DMS153 treated with DMSO at 0.1 percent for 48 hours (cell line): ENCODE data around the gene SMPD3.
A peak's percentile ranks its signal among the peaks of the same experiment; 100 is the strongest.

Experiments used
- DNase-seq: peaks from one replicate; lab custom pipeline; 2025; ENCODE audit not compliant: unreplicated experiment; lab: John Stamatoyannopoulos, UW

SMPD3 gene

DNA sequence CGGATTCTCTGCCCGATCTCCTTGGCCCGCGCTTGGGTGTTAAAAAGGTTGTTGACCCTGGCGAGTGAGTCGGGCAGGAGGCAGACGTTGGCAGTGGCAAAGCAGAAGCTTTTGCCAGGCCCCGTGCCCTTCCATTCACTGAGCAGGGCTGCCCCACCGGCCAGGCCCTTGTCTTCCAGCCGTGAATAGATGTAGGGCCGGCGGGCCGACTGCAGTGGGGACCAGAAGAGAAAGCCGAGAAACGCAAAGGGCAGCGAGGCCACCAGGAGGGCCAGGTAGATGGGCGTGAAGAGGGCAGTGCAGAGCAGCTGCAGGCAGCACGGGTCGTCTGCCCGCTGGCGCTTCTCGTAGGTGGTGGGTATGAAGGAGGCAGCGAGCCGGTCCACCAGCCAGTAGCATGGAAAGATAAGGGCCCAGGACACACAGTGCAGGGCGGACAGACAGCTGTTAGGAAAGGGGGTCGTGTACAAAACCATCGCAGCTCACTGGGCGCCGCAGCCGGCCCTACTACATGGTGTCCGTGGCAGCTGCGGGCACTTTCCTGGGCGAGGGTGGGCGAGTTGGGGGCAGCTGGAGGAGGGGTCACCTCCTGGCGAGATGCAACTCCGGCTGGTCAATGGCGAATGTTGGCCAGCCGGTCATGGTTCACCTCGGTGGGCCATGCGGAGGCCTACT, 76.5 kb downstream of the SMPD3 start:
- DNase-seq = no peak

DNA sequence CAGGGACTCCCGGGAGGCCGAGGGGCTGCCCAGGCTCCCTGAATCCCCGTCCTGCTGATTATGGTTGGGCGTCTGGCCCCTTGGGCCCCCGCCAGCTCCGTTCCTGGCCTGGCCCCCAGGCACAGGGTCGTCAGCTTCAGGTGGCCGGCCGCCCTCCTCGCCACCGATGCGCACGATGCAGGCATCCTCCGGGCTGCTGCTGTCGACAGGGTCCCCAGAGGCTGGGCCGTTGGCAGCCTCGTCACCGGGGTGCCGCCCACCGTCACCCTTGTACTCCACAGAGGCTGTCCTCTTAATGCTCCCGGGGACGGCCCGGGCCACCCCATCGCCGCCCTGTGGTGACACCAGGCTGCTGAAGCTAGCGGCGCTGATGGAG, 77.0 kb downstream of the SMPD3 start:
- no peak for DNase-seq

DNA sequence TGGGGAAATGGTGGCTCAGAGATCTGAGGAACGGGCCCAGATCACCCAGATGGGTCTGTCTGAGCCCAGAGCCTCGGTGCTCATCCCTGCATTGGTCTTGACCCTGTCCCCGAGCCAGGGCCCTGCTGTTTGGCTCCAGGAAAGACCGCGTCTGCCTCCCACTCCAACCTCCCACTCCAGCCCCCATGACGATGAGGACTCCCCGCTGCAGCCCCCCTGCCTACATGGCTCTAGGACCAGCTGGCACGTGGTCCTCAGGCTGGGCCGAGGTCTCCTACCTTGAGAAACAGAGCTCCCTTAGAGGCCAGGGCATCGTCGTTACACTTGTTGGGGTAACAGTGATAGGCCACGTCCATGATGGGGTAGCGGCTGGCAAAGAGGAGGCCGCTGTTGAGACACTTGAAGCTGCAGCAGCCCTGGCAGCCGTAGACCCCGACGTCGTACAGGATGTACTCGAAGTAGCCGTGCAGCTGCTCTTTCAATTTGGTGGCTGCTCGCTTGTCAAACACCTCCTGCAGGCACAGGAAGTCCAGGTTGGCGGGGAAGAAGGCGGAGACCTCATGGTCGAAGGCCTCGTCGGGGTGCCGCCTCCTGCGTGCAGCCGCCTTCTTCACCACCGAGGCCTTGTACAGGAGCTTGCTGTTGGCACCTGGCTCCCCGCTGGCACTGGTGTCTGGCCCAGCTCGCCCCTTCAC, 77.6 kb downstream of the SMPD3 start:
- peak; percentile 27 for DNase-seq

DNA sequence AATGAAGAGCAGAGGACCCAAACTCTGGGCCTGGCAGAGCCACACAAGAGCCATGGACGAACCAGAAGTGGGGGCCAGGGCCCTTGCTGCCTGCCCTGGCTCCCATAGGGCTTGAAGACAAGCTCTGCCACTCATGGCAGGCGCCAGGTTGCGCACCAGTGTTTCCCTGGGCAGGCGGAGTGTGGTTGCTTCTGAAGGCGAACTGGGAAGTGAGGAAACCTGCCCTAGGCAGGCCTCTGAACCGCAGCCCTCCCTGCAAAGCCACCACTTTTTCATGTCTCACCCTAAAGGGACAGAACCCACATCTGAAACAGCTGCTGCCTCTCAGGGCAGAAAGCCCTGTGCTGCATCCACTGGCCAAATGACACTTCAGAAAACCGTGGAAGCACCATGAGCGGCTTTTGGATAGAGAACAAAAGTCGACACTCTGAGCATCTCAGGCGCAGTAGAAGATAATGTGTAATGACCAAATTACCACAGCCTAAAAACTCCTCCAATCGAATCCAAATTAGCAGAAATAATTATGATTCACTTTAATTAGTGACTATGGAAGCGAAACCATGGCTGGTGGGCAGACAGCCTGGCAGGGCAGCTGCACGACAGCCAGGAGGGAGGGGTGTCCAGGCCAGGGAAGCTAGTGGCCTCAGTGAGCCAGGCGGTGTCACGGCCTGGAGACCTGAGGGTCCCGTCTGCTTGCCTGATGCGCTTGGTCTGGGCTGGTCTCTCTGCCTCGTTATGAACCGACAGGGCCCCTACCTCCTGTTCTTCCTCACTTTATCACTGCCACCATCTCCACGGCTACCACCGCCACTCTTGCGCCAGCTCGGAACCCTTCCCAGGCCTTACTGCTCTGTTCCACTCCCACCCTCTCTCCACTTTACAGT, 78.4 kb downstream of the SMPD3 start:
- DNase-seq = no peak

DNA sequence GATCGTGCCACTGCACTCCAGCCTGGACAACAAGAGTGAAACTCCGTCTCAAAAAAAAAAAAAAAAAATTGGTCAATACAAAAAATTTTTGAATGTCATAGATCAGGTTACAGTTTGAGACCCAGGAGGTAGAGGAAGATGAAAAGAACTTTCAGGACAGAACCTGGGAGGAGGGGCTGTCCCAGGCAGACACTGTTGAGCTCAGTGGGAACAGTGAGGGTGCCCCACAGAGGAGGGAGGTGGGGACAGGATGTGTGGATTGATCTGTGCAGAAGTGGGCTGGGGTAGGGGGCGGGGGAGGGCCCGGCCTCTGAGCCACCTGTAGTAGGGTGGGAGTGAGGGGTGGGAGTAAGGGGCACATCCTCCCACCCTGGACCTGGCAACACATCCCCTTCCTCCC, 79.1 kb downstream of the SMPD3 start:
- DNase-seq = no peak

DNA sequence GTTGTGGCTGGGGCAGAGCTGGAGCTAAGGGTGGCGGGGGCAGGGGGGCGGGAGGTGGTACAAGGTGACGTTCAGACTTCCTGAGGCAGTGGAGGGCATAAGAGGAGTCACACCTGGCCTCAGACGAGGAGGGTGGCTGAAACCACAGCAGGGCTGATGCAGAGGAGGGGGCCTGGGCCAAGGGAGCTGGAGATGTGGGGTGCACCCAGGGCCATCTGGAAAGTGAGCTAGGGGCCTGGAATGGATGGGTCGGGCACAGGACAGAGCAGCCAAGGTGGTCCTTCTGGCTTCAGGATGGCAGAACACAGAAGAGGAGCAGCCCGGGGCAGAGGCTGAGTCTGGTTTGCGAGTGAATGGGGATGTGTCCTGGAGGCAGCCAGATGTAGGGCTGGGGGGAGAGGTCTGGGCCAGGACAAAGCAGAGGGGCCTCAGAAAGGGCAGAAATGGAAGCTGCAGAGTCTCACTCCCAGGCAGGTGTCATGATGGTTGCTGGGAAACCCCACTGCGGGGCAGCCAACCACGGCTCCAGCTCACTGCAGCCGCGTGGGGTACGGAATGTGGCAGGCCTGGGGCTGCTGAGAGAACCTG, 79.9 kb downstream of the SMPD3 start:
- DNase-seq = no peak

DNA sequence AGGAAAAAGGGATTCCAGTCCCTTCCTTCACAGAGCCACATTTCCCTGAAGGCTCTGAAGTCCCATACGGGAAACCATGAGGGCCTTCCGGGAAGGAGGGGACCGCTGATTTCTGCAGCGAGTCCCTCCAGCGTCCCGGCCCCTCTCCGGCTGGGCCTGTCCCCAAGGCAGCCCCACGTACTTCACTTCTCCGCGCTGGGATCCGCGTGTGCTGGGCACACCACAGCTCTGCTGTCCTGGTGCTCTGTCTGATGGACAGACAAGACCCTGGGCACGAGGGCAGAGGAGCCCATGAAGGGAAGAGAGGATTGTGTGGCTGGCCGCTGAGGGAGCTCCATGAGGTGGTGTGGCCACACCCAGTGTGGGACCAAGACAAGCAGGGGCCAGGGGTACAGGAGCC, 80.4 kb downstream of the SMPD3 start:
- no peak for DNase-seq

DNA sequence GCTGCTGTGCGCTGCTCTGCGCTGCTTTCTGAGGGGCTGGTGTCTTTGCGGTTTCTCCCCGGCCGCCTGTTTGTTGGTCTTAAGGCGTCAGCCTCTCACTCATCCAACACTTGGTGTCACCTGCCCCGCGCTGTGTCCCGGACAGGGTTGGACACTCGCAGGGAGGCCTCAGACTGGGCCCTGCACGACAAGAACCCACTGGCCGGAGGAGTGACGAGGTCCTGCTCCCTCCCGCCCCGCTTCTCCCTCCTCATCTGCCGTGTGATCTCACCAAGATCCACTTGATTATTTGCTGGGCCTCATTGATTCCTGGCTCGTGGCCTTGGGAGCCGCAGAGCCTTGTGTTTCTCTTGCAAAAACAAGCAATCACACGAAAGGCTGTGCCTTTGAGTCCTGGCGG, 80.9 kb downstream of the SMPD3 start:
- no peak for DNase-seq

DNA sequence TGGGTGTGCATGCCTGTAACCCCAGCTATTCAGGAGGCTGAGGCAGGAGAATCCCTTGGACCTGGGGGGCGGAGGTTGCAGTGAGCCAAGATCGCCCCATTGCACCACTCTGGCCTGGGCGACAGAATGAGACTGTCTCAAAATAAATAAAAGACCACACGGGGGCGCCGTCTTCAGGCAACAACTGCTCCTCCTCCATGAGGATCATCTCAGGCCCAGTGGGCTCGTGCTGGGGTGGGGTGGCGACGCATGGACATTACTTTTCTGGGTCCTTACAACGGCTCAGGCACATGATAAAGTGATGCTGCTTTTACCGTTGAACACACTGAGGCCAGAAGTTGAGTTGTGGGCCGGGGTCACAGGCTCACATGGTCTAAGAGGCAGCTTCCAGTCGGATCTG, 81.3 kb downstream of the SMPD3 start:
- peak; percentile 3 for DNase-seq

DNA sequence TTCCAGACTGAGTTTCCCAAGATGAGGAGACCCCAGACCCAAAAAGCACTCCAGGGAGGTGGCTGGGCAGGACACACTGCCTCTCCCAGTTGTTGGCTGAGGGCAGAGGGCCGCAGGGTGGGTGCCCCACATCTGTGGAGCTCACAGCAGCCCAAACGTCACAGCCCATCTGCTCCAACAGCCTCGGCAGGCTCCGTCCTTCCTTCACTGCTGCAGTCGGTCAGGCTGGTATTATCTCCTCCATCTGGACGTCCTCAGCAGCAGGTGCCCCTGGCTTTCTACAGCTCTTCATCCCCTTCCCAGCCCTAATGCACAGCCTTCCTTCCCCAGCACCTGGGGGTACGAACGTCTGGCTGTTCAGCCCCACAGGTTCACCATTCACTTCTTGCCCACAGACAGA, 82.2 kb downstream of the SMPD3 start:
- no peak for DNase-seq

DNA sequence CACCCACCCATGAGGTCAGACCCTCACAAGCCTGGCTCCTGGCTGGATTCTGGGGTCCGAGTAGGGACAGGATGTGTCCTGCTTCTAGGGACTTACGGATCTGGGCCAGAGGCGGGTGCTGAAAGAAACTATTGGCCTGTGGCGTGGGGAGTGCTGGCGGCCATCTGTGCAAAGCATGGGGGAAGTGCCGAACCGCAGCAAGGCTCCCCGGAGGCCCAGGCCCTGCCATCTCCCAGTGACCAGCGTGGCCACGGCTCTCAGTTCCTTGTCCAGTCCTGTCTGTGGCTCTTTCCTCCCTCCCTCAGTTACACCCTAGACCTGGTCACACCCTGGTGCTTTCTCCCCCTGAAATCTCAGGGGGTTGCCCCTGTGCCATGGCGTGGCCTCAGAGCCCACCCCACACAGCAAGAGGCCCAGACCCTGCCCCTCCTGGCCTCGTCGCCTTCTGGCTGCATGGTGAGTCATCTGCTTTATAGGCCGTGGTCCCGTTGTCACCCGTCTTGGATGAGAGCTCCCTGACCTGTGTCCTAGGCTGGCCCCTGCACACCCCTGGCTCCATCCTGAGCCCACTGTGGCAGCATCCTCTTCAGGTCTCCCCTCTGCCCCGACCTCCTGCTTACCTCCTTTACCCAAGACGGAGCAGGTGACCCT, 83.0 kb downstream of the SMPD3 start:
- DNase-seq = no peak

DNA sequence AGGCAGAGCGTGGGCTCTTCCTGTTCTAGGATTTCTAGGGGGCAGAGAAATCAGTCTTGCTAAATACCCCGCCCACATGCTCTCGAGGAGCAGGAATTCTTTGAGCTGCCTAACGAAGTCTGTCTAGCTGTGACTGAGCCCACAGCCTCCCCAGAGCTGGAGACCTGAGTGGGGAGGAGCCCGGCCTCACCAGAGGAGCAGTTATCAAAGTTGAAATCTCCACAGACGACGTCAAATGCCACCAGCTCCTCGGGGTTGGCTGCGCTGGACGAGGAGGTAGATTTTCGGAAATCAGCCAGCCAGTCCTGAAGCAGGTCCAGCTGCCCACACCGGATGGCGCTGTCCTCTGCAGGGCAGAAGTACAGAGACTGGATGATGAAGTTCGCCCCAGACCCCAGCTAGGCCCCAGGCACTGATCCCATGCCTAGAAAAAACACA, 83.7 kb downstream of the SMPD3 start:
- no peak for DNase-seq

DNA sequence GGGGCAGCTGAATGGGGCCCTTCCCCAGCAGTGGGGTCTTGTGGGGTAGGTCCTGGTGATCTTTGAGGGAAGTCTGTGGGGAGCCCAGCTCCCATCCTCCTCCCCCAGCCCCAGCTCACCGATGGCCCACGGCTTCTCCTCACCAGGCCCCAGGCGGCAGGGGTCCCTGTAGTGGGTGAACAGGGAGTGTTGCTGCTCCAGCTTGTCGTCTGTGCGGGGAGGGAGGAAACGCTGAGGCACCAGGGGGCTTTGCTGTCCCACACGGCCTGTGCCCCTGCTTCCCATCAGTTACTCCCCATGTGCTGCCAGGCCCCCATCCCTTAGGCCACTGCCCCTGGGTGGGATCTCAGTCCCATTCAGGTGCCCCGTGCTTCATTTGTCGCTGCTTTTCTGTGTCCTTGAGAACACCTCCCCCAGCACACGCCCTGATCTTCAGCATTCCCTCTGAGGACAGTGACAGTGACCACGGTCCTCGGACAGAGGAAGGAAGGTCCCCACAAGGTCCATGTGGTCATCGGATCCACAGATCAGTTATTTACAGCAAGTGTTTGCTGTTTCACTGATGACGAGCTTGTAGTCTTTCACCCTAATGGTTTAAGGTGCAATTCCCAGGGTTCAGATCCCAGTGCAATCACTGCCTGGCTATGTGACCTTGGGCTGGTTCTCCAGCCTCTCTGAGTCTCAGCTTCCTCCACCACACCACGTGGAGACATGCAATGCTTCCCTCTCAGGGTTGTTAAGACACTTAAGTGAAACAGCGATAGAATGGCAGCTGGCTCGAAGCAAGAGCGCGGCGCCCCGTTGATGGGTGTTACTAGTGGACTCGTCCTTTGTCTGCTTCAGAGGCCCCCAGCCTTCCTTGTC, 84.4 kb downstream of the SMPD3 start:
- DNase-seq = no peak

DNA sequence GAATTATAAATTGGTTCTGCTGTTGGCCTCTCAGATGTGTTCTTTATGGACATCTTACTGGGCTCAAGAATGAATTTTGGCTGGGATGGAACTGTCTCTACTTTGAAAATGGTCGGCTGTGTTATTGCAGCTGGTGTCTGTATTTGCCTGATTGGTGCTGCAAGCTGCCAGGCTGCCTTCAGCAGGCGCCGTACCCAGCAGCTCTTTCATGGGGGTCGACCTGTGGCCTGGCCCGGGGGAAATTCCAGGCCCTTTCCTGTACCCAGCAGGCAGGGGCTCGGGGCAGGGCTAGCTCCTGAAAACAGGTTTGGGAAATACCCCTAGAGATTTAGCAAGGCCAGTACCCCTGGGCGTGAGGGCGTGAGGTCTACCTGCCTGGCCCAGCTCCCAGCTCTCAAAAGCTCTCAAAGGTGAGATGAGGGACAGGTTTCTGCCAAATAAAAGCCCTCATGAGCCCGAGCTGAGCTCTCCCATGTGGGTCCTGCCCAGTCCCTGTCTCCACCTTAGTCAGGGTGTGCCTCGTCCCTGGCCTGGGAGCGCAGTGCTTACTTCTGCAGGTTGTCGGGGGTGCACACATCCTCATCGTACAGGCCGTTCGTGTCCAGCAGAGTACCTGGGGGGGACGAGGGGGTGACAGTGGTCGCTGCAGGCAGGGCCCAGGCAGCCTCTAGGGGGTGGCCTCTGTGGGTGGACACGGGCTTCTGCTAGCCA, 85.2 kb downstream of the SMPD3 start:
- DNase-seq = no peak

DNA sequence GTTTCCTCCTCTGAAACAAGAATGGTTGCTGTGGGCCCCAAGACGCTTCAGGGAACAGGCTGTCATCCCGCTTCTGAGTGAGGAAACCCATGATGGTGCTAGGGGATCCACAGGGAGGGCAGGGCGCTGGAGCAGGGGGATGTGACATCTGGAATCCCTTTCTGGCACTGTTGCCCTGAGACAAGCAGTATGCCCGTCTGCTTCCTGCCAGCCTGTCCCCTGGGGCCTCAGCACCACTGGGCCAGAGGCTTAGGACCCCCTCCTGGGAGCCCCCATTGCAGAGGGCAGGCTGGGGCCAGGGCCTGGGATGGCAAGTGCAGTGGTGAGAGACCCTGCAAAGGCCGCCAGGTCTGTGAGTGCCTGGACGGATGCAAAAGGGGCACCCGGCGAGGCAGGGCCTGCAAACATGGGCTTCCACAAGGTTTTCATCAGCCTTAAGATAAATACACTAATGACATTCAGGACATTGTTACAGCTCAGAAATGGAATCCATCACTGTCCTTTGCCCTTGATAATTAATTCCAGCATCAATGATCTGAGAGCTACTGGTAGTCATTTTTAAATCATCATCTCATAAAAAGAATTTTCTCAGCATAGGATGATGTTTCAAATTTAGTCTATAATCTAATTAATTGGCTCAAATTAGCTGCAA, 85.9 kb downstream of the SMPD3 start:
- DNase-seq = no peak

DNA sequence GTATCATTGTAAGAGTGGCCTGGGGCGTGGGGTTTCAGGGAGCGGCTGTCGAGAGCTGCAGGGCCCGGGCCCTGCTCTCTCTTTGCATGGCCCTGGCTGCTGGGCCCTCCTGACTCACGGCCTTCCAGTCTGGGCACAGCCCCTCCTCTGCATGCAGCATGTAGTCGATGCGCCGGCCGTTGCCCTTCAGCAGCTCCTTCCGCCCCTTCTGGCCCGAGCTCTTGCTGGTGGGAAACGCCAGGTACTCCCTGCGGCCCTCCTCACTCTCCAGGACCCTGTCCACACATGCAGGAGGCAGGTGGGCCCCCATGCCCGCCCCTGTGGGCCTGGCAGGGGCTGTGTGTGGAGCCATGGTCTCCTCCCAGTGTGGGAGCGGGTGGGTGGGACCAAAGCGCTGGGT, 86.8 kb downstream of the SMPD3 start:
- DNase-seq = no peak

DNA sequence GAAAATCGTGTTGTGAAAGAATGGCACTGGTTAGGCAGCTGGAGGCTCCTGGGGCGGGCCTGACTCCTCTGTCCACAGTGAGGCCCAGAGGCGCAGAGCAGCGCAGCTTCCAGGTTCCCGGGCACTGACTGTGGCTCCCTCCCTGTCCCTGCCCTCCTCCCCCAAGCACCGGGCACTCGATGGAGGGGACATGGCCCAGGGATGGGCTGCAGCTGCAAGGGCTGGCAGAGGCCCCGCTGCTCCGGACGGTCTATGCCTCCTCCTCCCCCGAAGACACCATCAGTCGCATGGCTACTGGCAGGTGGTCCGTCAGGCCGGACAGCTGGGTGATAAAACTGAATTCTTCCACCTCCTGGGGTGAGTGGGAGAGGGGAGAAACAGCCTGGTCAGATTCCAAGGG, 87.4 kb downstream of the SMPD3 start:
- DNase-seq = no peak

DNA sequence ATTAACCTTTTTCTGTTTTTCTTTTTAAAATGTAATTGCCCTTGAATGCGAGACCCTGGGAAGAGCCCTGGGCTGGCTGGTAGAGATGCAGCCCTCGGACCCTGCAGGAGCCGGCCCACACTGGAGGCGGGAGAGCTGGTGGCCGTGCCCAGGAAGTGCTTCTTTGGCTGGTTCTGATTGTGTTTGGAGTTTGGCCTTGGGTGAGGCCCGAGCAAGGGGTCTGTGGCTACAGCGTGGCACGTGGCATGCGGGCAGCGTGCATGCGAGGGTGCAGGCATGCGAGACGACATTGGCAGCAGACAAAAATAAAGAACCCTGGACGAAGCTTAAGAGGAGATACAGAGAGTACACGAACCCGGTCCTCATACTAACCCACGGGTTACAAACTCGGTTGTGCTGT, 87.8 kb downstream of the SMPD3 start:
- no peak for DNase-seq
